Right kidney (tissue), 9 donors: ENCODE results near the gene AGAP5.
A peak's percentile ranks its signal among the peaks of the same experiment; 100 is the strongest.
"Not testable (repeated sequence)": the region's sequence is repeated elsewhere in the genome, so short reads cannot be mapped to it uniquely, and the experiment has no call there.

Experiments
- DNase-seq: peaks from one replicate; pipeline ENCODE4 v3.0.0-alpha.2; 2016
- long read RNA-seq, 8 donors: transcript quantifications; one replicate each; lab custom pipeline, GENCODE V29; 2026

The AGAP5 gene
- long read RNA-seq, donor 1, partial matches to known transcripts, result 0 of 3 reads
- long read RNA-seq, donor 1, other reads (novel, unspliced or antisense), result 0 of 3 reads
- long read RNA-seq, donor 2, result 0 reads
- long read RNA-seq, donor 3, partial matches to known transcripts, result 0 of 2 reads
- long read RNA-seq, donor 3, other reads (novel, unspliced or antisense), result 0 of 2 reads
- long read RNA-seq, donor 4, partial matches to known transcripts, result 18 of 20 reads
- long read RNA-seq, donor 4, other reads (novel, unspliced or antisense), result 0 of 20 reads
- long read RNA-seq, donor 5, result 0 reads
- long read RNA-seq, donor 6, partial matches to known transcripts, result 0 of 3 reads
- long read RNA-seq, donor 6, other reads (novel, unspliced or antisense), result 0 of 3 reads
- long read RNA-seq, donor 7, partial matches to known transcripts, result 0 of 3 reads
- long read RNA-seq, donor 7, other reads (novel, unspliced or antisense), result 0 of 3 reads
- long read RNA-seq, donor 8, partial matches to known transcripts, result 0 of 2 reads
- long read RNA-seq, donor 8, other reads (novel, unspliced or antisense), result 0 of 2 reads

DNA sequence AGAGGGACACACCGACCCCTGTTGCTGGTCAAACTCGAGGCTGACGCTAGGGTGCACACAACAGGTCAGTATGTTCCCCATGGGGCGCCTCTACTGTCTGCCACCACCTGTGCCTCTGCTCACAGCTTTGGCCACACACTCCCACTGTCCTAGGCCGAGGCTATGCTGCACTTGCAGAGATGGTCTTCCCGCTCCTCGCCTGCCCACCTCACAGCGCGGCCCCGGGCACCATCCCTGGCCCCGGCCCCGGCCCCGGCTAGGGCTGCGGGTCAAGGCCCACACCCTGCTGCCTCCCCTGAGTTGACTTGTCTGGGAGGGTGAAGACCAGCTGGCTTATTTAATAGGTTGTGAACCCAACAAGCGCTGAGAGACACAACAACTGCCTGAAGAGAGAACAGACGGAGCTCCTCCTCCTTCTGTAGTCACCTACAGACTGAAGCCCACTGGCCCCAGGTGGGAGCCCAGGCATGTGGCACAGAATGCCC lies at the start of gene AGAP5:
Gene AGAP5, minus strand, starts transcription at position 435 of the 485 bp plus-strand sequence. Its CDS starts 354 bp downstream, at position 81.
- DNase-seq, result not testable (repeated sequence)

DNA sequence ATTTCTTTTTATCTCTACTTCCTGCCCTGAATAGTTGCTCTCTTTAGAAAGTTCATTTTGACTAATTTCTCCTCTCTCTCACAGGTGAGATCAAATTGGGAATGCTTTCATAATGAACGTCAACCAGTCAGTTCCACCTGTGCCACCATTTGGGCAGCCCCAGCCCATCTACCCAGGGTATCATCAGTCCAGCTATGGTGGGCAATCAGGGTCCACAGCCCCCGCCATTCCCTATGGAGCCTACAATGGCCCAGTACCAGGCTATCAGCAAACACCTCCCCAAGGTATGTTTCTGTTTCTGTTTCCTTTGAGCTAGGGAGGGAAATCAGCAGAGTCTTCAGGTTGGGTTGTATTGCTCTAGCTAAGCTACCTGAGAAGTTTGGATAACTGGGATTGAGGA lies 48.8 kb upstream of the AGAP5 start:
- no peak for DNase-seq

DNA sequence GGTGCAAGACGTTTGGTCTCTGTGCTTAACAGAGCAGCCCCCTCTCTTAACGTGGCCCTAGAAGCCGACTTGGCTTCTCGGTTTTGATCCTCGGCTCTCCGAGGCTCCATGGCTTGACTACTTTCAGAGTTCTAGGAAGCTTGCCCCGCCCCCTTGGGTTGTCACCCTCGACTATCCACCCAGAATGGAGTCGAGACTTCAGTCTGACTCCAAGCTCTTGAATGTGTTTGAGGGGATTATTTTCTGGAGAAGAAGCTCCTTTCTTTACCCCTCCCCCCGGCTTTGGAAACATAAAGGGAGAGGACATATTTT lies 46.7 kb upstream of the AGAP5 start:
- no peak for DNase-seq

GRCh38 chr10:73743905-73744663 lies 46.2 kb upstream of the AGAP5 start, which contains the start of gene SEC24C:
SEC24C (plus strand) TSS chr10:73744372; CDS start chr10:73746833, 2,461 bp downstream.
- peak; percentile 97 for DNase-seq

GRCh38 chr10:73743327-73743904 lies 45.5 kb upstream of the AGAP5 start:
- DNase-seq, result no peak

DNA sequence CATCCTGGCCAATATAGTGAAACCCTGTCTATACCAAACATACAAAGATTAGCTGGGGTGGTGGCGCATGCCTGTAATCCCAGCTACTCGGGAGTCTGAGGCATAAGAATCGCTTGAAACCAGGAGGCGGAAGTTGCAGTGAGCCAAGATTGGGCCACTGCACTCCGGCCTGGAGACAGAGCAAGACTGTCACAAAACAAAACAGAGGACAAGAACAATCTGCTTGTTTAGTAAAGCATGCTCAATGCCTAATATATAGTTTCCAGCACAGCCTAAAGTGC lies 44.5 kb upstream of the AGAP5 start:
- no peak for DNase-seq

- not testable (repeated sequence) for DNase-seq
Measured at GRCh38 chr10:73740501-73741254, 42.8 kb upstream of the AGAP5 start.

DNA sequence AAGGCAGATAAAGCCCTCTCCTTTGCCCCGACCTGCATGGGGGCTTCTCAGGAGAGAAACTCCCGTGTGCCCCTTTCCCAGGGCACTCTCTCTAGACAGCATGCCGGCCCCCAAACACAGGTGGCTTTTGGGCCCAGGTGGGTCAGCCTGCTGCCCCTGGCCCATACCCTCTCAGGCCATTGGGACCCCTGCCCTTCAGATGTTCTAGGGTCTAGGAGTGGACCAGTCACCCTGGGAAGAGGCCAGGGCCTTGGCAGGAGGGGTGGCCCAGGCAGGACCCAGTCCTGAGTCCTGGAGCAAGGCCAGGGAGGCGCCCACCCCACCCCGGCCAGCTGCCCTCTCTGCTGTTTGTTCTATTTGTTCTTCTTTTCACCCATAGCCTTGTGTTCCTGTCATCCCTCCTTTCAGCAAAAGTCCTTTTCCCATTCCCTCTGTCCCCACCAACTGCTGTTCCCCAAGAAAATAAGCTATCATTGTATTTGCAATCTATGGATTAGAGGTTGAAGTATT lies 36.9 kb upstream of the AGAP5 start:
- DNase-seq, result no peak

- DNase-seq, result no peak
Measured at GRCh38 chr10:73734028-73734720, 36.3 kb upstream of the AGAP5 start.

- no peak for DNase-seq
Measured at GRCh38 chr10:73732931-73733623, 35.2 kb upstream of the AGAP5 start.

GRCh38 chr10:73732426-73732825 lies 34.5 kb upstream of the AGAP5 start:
- no peak for DNase-seq

DNA sequence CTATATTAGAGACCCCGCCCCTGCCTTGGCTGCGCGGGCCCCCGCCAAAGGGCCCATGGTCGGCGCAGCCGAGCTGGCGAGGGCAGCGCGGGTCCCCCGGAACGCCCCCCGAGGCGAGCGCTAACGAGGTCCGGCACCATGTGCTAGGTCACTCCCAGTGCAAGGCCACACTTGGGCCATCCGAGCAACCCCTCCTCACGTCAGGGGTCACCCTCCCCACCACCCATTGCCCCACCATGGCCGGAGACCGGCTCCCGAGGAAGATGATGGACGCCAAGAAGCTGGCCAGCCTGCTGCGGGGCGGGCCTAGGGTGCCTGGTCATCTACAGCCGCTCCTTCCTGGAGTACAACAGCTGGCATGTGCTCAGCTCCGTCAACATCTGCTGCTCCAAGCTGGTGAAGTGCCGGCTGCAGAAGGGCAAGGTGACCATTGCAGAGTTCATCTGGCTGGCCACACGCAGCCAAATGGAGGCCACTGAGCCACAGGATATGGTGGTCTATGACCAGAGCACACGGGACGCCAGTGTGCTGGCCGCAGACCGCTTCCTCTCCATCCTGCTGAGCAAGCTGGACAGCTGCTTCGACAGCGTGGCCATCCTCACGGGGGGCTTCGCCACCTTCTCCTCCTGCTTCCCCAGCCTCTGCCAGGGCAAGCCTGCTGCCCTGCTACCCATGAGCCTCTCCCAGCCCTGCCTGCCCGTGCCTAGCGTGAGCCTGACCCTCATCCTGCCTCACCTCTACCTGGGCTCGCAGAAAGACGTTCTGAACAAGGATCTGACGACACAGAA lies 33.9 kb upstream of the AGAP5 start:
- DNase-seq, result no peak

DNA sequence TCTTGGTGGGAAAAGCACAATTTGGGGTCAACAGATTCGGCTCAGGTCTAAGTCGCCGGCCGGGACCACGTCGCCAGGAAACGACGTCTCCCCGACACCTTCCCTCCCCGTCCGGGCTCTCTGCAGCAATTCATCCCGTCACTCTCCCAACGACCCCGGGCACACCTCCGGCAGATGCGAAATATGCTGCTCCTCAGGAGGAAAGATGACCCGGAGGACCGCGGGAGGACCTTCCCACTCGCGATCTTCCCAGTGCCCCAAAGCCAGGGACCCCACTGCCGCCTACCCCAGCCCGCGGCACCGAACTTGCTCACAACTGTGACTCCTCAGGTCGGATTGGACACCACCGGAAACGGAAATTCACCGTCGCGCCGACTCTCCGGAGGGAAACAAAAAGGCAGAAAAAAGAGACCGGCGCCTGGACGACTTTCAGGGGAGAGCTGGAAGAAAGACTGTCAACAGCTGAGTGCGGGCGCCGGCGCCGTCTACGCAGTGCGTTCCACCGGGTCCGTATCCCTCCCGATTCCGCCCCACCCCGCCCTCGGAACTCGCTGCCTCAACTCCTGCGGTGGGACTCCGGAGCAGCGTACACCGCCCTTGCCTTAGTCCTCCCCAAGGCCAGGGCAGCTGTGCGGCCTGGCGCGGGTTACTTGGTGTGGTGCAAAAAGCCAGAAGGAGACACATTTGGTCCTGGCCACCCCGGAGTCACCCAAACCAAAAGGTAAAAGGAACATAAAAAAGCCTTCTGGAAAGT lies 32.4 kb upstream of the AGAP5 start:
- peak; percentile 98 for DNase-seq

DNA sequence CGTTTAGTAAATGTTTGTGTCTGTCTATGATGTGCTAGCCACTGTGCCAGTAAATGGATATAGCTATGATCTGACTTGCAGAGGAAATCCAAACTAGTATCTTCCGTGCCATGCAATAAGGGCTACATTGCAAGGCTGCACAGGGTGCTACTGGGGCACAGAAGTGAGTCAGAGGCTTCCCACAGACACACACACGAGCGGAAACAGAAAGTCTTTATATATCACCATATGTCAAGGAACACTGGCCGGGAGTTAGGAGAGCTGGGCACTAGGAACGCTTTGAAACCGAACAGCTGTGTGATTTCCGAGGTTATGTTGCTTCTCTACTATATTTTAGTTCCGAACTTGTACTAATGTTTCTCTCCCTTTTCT lies 31.9 kb upstream of the AGAP5 start:
- not testable (repeated sequence) for DNase-seq

DNA sequence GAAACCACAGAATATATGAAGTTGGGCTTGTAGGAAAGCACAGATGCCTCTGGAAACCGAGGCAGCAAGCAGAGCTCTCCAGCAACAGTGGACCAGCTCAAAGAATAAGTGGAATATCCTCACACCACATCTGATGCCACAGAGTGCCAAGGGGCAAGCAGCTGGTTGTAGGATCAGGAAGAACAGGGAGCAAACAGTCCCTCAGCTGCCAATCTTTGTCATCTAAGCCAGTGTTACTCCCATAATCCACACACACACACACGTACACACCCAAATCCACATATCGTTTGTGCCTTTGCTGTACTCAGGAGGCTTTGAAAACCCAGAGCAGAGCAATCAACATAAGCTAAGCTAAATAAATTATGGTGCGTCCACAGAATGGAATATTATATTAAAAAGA lies 25.6 kb upstream of the AGAP5 start:
- DNase-seq, result no peak

GRCh38 chr10:73720561-73720960 lies 22.7 kb upstream of the AGAP5 start:
- DNase-seq, result not testable (repeated sequence)

- DNase-seq, result no peak
Measured at GRCh38 chr10:73717556-73717955, 19.6 kb upstream of the AGAP5 start.

- DNase-seq, result no peak
Measured at GRCh38 chr10:73716251-73716650, 18.3 kb upstream of the AGAP5 start.
